ENCODE data around the gene MS4A6A.

MS4A6A gene

DNA sequence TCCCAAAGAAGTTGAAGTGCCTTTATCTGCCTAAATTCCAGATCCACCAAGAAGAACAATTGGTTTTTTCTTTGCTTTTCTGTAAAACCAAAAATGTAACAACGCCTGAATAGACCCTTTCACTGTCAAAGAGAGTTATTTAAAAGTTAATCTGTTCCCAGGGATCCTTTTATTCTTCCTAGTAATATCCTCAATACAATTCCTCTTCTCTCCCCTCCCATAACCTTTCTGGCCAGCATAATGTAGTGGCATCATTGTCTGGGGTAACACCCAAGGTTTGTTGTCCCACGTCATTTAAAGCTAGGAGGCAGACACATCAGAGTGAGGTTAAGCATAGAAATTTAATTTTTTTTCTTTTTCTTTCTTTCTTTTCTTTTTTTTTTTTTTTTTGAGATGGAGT lies 54.5 kb downstream of the MS4A6A start:
- no peak for DNase-seq (ENCODE audit: low read depth)

DNA sequence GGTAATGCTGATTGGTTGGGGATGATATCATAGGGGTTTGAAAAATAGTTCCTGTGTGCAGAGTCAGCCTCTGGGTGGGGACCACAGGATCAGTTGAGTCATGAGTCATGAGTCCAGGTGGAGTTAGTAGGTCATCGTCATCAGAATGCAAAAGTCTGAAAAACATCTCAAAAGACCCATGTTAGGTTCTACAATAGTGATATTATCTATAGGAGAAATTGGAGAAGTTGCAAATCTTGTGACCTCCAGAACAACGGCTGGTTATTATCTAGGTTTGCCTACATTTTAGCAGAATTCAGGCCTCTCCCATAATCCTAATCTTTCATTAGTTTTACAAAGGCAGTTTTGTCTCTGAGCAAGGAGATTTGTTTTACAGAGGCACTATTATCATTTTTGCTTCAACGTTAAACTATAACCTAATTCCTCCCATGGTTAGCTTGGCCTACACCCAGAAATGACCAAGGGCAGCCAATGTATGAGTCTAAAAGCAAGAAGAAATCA lies 55.5 kb downstream of the MS4A6A start:
- DNase-seq (ENCODE audit: low read depth), result no peak

DNA sequence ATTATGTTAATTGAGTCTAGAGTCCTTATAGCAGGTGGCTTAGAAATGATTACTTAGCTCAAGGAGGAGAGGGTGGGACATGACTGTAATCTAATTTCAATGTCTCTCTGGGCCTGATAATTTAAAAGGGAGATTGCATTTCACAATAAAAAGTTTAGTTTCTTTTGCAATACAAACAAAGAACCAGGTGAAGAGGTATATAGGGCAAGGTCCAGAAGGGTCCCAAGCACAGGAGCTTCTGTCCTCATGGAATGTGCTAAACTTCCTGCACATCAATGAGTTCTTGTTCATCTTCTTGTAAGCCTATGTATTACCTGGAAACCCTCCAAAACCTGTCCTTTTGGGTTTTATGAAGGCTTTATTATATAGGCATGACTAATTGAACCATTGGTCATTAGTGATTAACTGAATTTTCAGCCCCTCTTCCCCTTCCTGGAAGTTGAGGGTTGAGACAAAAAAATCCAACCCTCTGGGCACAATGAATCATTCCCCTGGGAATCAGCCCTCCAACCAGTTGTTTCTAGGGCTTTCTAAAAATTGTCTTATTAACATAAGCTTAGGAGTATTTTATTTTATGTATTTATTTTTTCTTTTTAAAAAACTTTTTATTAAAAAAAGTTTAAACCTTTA lies 56.8 kb downstream of the MS4A6A start:
- no peak for DNase-seq (ENCODE audit: low read depth)

DNA sequence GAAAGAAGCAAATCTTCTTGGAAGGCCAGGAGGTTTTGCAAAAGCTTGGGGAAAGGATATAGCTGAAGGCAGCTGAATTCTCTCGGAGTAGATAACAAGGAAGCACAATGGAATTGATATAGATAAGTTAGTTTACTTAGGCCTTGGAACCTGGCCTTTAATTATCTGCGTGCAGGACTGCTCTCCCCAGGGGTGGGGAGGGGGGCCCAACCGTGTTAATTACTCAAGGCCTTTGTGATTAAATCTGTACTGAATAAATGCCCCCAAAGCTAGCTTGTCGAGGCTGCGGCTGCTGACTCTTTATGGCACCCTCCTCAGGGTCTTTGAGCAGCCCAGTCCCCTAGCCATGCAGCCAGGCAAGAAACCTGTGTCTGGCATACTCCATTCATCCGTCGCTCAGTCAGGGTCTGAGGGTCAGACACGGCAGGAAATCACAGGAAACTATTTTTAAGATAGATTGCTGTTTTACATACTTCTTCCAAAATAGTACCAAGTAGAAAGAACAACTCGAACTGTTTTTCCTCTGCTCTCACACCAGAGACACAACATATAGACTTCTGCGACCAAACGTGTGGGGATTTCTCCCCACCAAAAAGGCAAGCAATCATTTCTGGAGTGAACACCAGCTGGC lies 58.0 kb downstream of the MS4A6A start:
- no peak for DNase-seq (ENCODE audit: low read depth)
